Endothelial cell of umbilical vein (primary cell): ENCODE results near the gene LRRC34. TPM values are rescaled to one million over a fixed set of nuclear protein-coding genes. Genes with fewer than 3 reads are reported as not detected.

Experiments used
- BruUV-seq: library from RNA; stranded (reverse); fragments of 400-500 nt; replicated peaks from 2 replicates; lab custom pipeline; 2021; lab: Mats Ljungman, UMichigan
- CTCF ChIA-PET: fragments of 300-600, 350-600 bp; sonication (Branson Sonifier 250); formaldehyde crosslinking; loops from one replicate; lab custom pipeline; 2021; ENCODE audit warnings: antibody characterized with exemption, inconsistent platforms; lab: Charles Lee
- POLR2A ChIA-PET: fragments of 300-600, 350-600 bp; sonication (Branson Sonifier 250); formaldehyde crosslinking; loops from one replicate; lab custom pipeline; 2021; ENCODE audit warnings: antibody characterized with exemption, inconsistent platforms; lab: Charles Lee
- DNase-seq: peaks from one replicate; pipeline ENCODE4 v3.0.0-alpha.2; 2011; ENCODE audit warnings: low read depth, low spot score
- FAIRE-seq: peaks from 2 replicates; lab custom pipeline; 2011; peaks lifted over from hg19 to GRCh38; lab: Jason Lieb, UNC
- H2AFZ ChIP-seq: 2 replicates; pipeline ENCODE4 v1.6.0; 2012; ENCODE audit warnings: low read depth, low read length, control low read depth, inconsistent platforms
- H3K27ac ChIP-seq: 2 replicates; pipeline ENCODE4 v1.5.1; 2011; ENCODE audit warnings: low read depth, mild to moderate bottlenecking, control low read depth, low read length, moderate library complexity; ENCODE audit not compliant: insufficient read depth
- H3K27me3 ChIP-seq, 2 experiments: 2 replicates each; pipeline versions ENCODE4 v1.6.0 to v1.6.1; 2011; ENCODE audit warnings: low read length in 2 of 2, mixed read lengths in 1 of 2; ENCODE audit not compliant: control insufficient read depth in 2 of 2, insufficient read depth in 2 of 2
- H3K36me3 ChIP-seq, 2 experiments: 2 replicates in 1 of 2; 3 replicates in 1 of 2; pipeline ENCODE4 v1.5.1; 2011; ENCODE audit warnings: low read length in 2 of 2, mild to moderate bottlenecking in 1 of 2, moderate library complexity in 1 of 2; ENCODE audit not compliant: control insufficient read depth in 2 of 2, insufficient read depth in 2 of 2; ENCODE audit errors: extremely low read depth in 1 of 2
- H3K4me1 ChIP-seq: 3 replicates; pipeline ENCODE4 v1.5.1; 2011; ENCODE audit warnings: mild to moderate bottlenecking, low read length; ENCODE audit not compliant: control insufficient read depth, insufficient read depth; ENCODE audit errors: extremely low read depth
- H3K4me2 ChIP-seq: 2 replicates; pipeline ENCODE4 v1.6.1; 2011; ENCODE audit warnings: low read length, control low read depth, mixed read lengths; ENCODE audit not compliant: insufficient read depth
- H3K4me3 ChIP-seq, 3 experiments: fragments of 200-600 bp in 1 of 3; sonication (generic), shearing (Covaris generic) in 1 of 3; replicated peaks in 1 of 3; 2 replicates each; pipeline ENCODE4 v1.5.1; 2011 to 2016; ENCODE audit warnings: control low read depth in 3 of 3, low read length in 3 of 3, mild to moderate bottlenecking in 2 of 3, inconsistent platforms in 1 of 3, low read depth in 1 of 3, moderate library complexity in 1 of 3; ENCODE audit not compliant: insufficient read depth in 1 of 3
- H3K79me2 ChIP-seq: 2 replicates; pipeline ENCODE4 v1.6.0; 2012; ENCODE audit warnings: low read length, inconsistent platforms; ENCODE audit not compliant: control insufficient read depth, insufficient read depth
- H3K9ac ChIP-seq: replicated peaks from 2 replicates; pipeline ENCODE3; 2011; ENCODE audit warnings: low read length, control low read depth; ENCODE audit not compliant: insufficient read depth; ENCODE audit errors: extremely low read depth
- H3K9me1 ChIP-seq: replicated peaks from 3 replicates; pipeline ENCODE4 v1.6.0; 2011; ENCODE audit warnings: mild to moderate bottlenecking, low read length; ENCODE audit not compliant: control insufficient read depth, insufficient read depth; ENCODE audit errors: extremely low read depth
- H3K9me3 ChIP-seq: replicated peaks from 2 replicates; pipeline ENCODE4 v1.5.1; 2012; ENCODE audit warnings: low read length, inconsistent platforms; ENCODE audit not compliant: control insufficient read depth, insufficient read depth
- H4K20me1 ChIP-seq: replicated peaks from 2 replicates; pipeline ENCODE3; 2011; ENCODE audit warnings: mild to moderate bottlenecking, low read length; ENCODE audit not compliant: control insufficient read depth, insufficient read depth; ENCODE audit errors: extremely low read depth
- EZH2 ChIP-seq: IDR thresholded peaks from 2 replicates; pipeline ENCODE4 v1.6.1; 2012; ENCODE audit warnings: borderline replicate concordance, low read depth, mild to moderate bottlenecking, moderate library complexity, low read length, inconsistent platforms; ENCODE audit not compliant: severe bottlenecking
- FOS ChIP-seq: IDR thresholded peaks from 2 replicates; pipeline ENCODE4 v1.6.1; 2011; ENCODE audit warnings: mild to moderate bottlenecking, low read length, moderate library complexity, borderline replicate concordance; ENCODE audit not compliant: insufficient read depth
- GATA2 ChIP-seq: IDR thresholded peaks from 2 replicates; pipeline ENCODE4 v1.7.0; 2011; ENCODE audit warnings: low read depth, mild to moderate bottlenecking, moderate library complexity, mixed read lengths, low read length; ENCODE audit not compliant: insufficient read length, insufficient read depth
- JUN ChIP-seq: IDR thresholded peaks from 2 replicates; pipeline ENCODE4 v1.6.1; 2011; ENCODE audit warnings: borderline replicate concordance, low read depth; ENCODE audit not compliant: insufficient read length, insufficient read depth
- MYC ChIP-seq: IDR thresholded peaks from one replicate; pipeline ENCODE4 v1.6.1; 2011; ENCODE audit warnings: mild to moderate bottlenecking, low read depth, low read length
- POLR2A ChIP-seq: IDR thresholded peaks from 2 replicates; pipeline ENCODE4 v1.6.1; 2012; ENCODE audit warnings: low read depth, mild to moderate bottlenecking, control low read depth, low read length
- POLR2AphosphoS5 ChIP-seq: IDR thresholded peaks from 2 replicates; pipeline ENCODE4 v1.6.1; 2012; ENCODE audit warnings: low read depth, mild to moderate bottlenecking, control low read depth, low read length, moderate library complexity; ENCODE audit not compliant: insufficient read depth
- dilution Hi-C: fragments of 300-500 bp; cut with MboI; formaldehyde crosslinking; loops from one replicate; pipeline ENCODE4 v1.15.0; 2019; ENCODE audit warnings: low sequenced_read_pairs; ENCODE audit not compliant: extremely low pct_ligation_motif_present
- intact Hi-C: fragments of 100-400 bp; cut with micrococcal nuclease; formaldehyde crosslinking; loops from one replicate; pipeline ENCODE4 v1.10.0; 2022
- polyA plus RNA-seq, 4 experiments: library from polyadenylated mRNA; depleted of rRNA in 3 of 4; stranded (reverse) in 3 of 4; unstranded in 1 of 4; fragments of >200 nt; gene quantifications; 2 replicates each; pipeline versions ENCODE4 v1.2.1 to v1.2.3, GENCODE V29; 2011 to 2012; ENCODE audit warnings: missing spikeins in 1 of 4
- total RNA-seq: library from RNA; stranded (reverse); gene quantifications from 2 replicates; pipeline ENCODE4 v1.2.3, GENCODE V29; 2021
- TF ChIP-seq, protein P1 (sequence below): IDR thresholded peaks from 2 replicates; pipeline ENCODE4 v1.6.1; 2011; ENCODE audit not compliant: insufficient read depth, insufficient read length
- TF ChIP-seq, protein P2 (sequence below), 2 donors: IDR thresholded peaks; 1 replicate in 1 of 2; 2 replicates in 1 of 2; pipeline ENCODE4 v1.5.1; 2011; ENCODE audit warnings: low read length in 2 of 2, mild to moderate bottlenecking in 2 of 2, moderate library complexity in 2 of 2, control low read depth in 1 of 2, inconsistent platforms in 1 of 2, low read depth in 1 of 2; ENCODE audit not compliant: insufficient read depth in 1 of 2; ENCODE audit errors: extremely low read depth in 1 of 2

Gene LRRC34
- total and polyA plus RNA-seq, 2 donors (not counting 3 experiments of a cell fraction or from before 2014, with no cell fraction given): 0.72 to 2.5 TPM

DNA sequence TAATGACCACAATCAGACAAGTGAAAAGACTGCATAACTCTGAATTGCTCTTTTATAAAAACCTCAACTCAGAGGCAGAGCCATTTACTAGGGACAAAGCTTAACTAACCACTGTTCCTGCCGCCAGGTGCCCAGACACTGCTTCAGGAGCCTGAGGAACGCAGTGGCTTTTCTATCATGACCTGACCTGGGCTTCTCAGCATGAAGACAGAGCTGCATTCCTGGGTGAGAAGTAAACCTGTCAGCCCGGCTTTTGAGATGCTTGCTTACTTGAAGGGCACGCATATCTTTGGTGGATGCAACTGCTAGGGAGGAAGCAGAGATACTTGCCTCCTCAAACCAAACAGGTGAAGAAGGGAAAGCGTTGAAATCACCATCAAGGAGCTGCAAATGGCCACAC lies 49.2 kb upstream of the LRRC34 start:
- FAIRE-seq (no peak), DNase-seq (no peak)
- H3K4me1 ChIP-seq: no peaks in the 10 kb centered on the region
- no TSS peak for BruUV-seq
- no peak overlapping the region for H3K4me2 ChIP-seq
- no peaks in the 10 kb centered on the region for H4K20me1 ChIP-seq
- POLR2A ChIA-PET: no interaction called here
- H3K79me2 ChIP-seq: no peaks in the 10 kb centered on the region
- no peak overlapping the region for H3K9ac ChIP-seq
- H3K4me3 ChIP-seq: no peak overlapping the region
- dilution Hi-C loops (no loop called here), intact Hi-C loops (loop anchor here (2.0 to 10.0 kb wide), 5 partner anchors 99 to 730 kb away; partner anchors contain the start of genes GPR160 and PHC3)
- CTCF ChIA-PET: interaction anchor here (0.7 to 2.9 kb wide), 10 partner anchors 9 to 192 kb away, joined by 3 to 18 read pairs (median 4); no protein-coding TSS in a partner anchor
- no peak overlapping the region for H2AFZ ChIP-seq
- no peak overlapping the region for H3K27ac ChIP-seq
- no peaks in the 10 kb centered on the region for H3K9me1 ChIP-seq
- H3K36me3 ChIP-seq: no peaks in the 10 kb centered on the region
- H3K27me3 ChIP-seq: peaks cover 6 to 10% of the 10 kb centered on the region in 2 experiments
- H3K9me3 ChIP-seq: no peaks in the 10 kb centered on the region
- TF ChIP-seq GATA2: no peak
- no peak for TF ChIP-seq POLR2A
- no peak for TF ChIP-seq JUN
- TF ChIP-seq FOS: no peak
- TF ChIP-seq, protein P1, sequence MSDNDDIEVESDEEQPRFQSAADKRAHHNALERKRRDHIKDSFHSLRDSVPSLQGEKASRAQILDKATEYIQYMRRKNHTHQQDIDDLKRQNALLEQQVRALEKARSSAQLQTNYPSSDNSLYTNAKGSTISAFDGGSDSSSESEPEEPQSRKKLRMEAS: no peak
- TF ChIP-seq, protein P2, sequence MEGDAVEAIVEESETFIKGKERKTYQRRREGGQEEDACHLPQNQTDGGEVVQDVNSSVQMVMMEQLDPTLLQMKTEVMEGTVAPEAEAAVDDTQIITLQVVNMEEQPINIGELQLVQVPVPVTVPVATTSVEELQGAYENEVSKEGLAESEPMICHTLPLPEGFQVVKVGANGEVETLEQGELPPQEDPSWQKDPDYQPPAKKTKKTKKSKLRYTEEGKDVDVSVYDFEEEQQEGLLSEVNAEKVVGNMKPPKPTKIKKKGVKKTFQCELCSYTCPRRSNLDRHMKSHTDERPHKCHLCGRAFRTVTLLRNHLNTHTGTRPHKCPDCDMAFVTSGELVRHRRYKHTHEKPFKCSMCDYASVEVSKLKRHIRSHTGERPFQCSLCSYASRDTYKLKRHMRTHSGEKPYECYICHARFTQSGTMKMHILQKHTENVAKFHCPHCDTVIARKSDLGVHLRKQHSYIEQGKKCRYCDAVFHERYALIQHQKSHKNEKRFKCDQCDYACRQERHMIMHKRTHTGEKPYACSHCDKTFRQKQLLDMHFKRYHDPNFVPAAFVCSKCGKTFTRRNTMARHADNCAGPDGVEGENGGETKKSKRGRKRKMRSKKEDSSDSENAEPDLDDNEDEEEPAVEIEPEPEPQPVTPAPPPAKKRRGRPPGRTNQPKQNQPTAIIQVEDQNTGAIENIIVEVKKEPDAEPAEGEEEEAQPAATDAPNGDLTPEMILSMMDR (IDR thresholded peaks at IDR 0.05; ENCODE audit: extremely low read depth in 1 of 2, insufficient read depth in 1 of 2, low read depth in 1 of 2, low read length in 2 of 2): no peak
- TF ChIP-seq POLR2AphosphoS5: no peak
- TF ChIP-seq MYC: no peak
- no peak for TF ChIP-seq EZH2
